Heart left ventricle (tissue), 13 donors: Measurements from ENCODE around the gene NSMF.

Experiments used
- POLR2A ChIP-seq, 2 donors: fragments of 450-650 bp; IDR thresholded peaks; one replicate each; pipeline ENCODE4 v1.6.1; 2017; ENCODE audit warnings: antibody characterized with exemption in 2 of 2, mild to moderate bottlenecking in 2 of 2, moderate library complexity in 2 of 2
- TF ChIP-seq, protein P1 (sequence below), 12 donors: fragments of 200-600 bp; sonication (generic) in 4 of 12; IDR thresholded peaks; one replicate each; pipeline versions ENCODE4 v1.5.0 to v1.8.0; 2018 to 2022; ENCODE audit warnings: antibody characterized with exemption in 12 of 12, mild to moderate bottlenecking in 5 of 12
- donor health status: ischemic (EF 13 %, LVEDD 7.1; RV severe dilation, severe dysfunction).
- donor health status: DM: no; HTN: yes; CAD: no.
- donor health status: DM: no; HTN: no; CAD: no.
- donor health status: ischemic (EF 25% LVEDD 6.9; RV normal size, moderate dysfunction).
- donor health status: ischemic (EF 25% LVEDD 5.7; RV mildly dilated, moderate dysfunction).
- donor health status: ischemic (EF 35%, LVEDD 5.7; RV mildly dilated, moderate dysfunction).
- donor health status: nonischemic (EF 11% LVEDD 7.7; RV severe dilation, severe dysfunction).
- donor health status: DM: yes; HTN: yes; CAD: no.
- donor health status: PGD.
- donor health status: ischemic (EF 29% LVEDD 5.4; RV normal size, mild dysfunction).
- donor health status: nonischemic (EF 23%, LVEDD 6.1; RV moderate dilation, normal function).

DNA sequence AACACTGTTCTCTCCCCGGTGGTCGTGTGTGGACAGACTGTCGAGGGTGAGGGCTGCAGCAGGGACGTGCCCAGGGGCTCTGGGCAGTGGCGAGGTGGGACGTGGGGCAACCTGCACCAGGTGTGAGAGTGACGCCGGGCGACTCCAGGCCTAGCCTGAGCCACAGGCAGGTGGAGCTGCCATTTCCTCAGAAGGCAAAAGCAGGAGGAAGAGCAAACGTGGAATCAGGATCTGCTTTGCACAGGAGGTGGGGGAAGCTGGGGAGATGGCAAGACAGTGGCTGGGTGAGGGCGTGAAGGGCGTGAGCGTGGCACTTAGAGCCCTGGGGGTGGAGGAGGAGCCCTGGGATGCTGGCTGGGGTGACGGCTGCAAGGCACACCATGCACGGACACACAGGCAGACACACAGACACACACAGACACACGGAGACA lies 39.6 kb upstream of the NSMF start:
- TF ChIP-seq, protein P1, sequence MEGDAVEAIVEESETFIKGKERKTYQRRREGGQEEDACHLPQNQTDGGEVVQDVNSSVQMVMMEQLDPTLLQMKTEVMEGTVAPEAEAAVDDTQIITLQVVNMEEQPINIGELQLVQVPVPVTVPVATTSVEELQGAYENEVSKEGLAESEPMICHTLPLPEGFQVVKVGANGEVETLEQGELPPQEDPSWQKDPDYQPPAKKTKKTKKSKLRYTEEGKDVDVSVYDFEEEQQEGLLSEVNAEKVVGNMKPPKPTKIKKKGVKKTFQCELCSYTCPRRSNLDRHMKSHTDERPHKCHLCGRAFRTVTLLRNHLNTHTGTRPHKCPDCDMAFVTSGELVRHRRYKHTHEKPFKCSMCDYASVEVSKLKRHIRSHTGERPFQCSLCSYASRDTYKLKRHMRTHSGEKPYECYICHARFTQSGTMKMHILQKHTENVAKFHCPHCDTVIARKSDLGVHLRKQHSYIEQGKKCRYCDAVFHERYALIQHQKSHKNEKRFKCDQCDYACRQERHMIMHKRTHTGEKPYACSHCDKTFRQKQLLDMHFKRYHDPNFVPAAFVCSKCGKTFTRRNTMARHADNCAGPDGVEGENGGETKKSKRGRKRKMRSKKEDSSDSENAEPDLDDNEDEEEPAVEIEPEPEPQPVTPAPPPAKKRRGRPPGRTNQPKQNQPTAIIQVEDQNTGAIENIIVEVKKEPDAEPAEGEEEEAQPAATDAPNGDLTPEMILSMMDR (IDR thresholded peaks at IDR 0.05) = no peak
- TF ChIP-seq POLR2A (IDR thresholded peaks at IDR 0.05) = no peak
